WTC11 (cell line): Measurements from ENCODE around the gene SNRNP70. TPM values are rescaled to one million over a fixed set of nuclear protein-coding genes. Genes with fewer than 3 reads are reported as not detected.

Experiments used
- ATAC-seq: fragments of 200-7000 bp; cut with Tn5 transposase; 2 replicates; pipeline ENCODE4 v1.10.0; 2021; ENCODE audit warnings: mild to moderate bottlenecking, moderate library complexity
- CTCF ChIA-PET: fragments of 300-600 bp; sonication (Branson Sonifier 250); formaldehyde crosslinking; loops from one replicate; lab custom pipeline; 2021; ENCODE audit warnings: antibody characterized with exemption; lab: Charles Lee
- POLR2A ChIA-PET: fragments of 350-600 bp; sonication (Branson Sonifier 250); formaldehyde crosslinking; loops from one replicate; lab custom pipeline; 2021; ENCODE audit warnings: antibody characterized with exemption; lab: Charles Lee
- DNase-seq: peaks from one replicate; pipeline ENCODE4 v3.0.0; 2021; ENCODE audit warnings: low spot score
- H3K27ac Mint-ChIP-seq: 2 replicates; pipeline ENCODE4 v1.8.0; 2021; ENCODE audit warnings: mixed read lengths
- H3K27me3 Mint-ChIP-seq: 2 replicates; pipeline ENCODE4 v1.8.0; 2021; ENCODE audit warnings: low read depth, mild to moderate bottlenecking, moderate library complexity, mixed read lengths
- H3K36me3 Mint-ChIP-seq: 2 replicates; pipeline ENCODE4 v1.8.0; 2021; ENCODE audit warnings: mixed read lengths
- H3K4me1 Mint-ChIP-seq: 2 replicates; pipeline ENCODE4 v1.8.0; 2022; ENCODE audit warnings: mixed read lengths
- H3K4me3 Mint-ChIP-seq: 2 replicates; pipeline ENCODE4 v1.8.0; 2021; ENCODE audit warnings: mild to moderate bottlenecking, moderate library complexity, mixed read lengths
- H3K9me3 Mint-ChIP-seq: 2 replicates; pipeline ENCODE4 v1.8.0; 2021; ENCODE audit warnings: mixed read lengths
- AR ChIP-seq: fragments of 250-450 bp; sonication (Bioruptor Pico); IDR thresholded peaks from 2 replicates; pipeline ENCODE4 v1.9.0; 2021; ENCODE audit warnings: mild to moderate bottlenecking
- EMX1 ChIP-seq: fragments of 250-450 bp; sonication (Bioruptor Pico); IDR thresholded peaks from 2 replicates; pipeline ENCODE4 v1.8.0; 2021; ENCODE audit warnings: mild to moderate bottlenecking
- GRHL2 ChIP-seq: fragments of 250-450 bp; sonication (Bioruptor Pico); IDR thresholded peaks from 2 replicates; pipeline ENCODE4 v1.8.0; 2022; ENCODE audit warnings: mild to moderate bottlenecking, moderate library complexity; ENCODE audit not compliant: insufficient replicate concordance, severe bottlenecking
- MAX ChIP-seq: sonication (generic); formaldehyde crosslinking; IDR thresholded peaks from 2 replicates; pipeline ENCODE4 v1.8.0; 2022; ENCODE audit warnings: mild to moderate bottlenecking, missing genetic modification reagents
- MYBL2 ChIP-seq: sonication (generic); formaldehyde crosslinking; IDR thresholded peaks from 2 replicates; pipeline ENCODE4 v1.8.1; 2023; ENCODE audit warnings: mild to moderate bottlenecking, moderate library complexity, missing genetic modification reagents
- NR1H2 ChIP-seq: sonication (generic); formaldehyde crosslinking; IDR thresholded peaks from 2 replicates; pipeline ENCODE4 v1.9.0; 2021; ENCODE audit warnings: mild to moderate bottlenecking, moderate library complexity, missing genetic modification reagents
- OVOL2 ChIP-seq: fragments of 250-450 bp; sonication (Bioruptor Pico); IDR thresholded peaks from 2 replicates; pipeline ENCODE4 v1.9.0; 2021; ENCODE audit warnings: mild to moderate bottlenecking, borderline replicate concordance
- PRRX2 ChIP-seq: fragments of 250-450 bp; sonication (Bioruptor Pico); IDR thresholded peaks from 2 replicates; pipeline ENCODE4 v1.8.0; 2021; ENCODE audit warnings: mild to moderate bottlenecking
- SMAD3 ChIP-seq: sonication (generic); formaldehyde crosslinking; IDR thresholded peaks from 2 replicates; pipeline ENCODE4 v1.8.0; 2022; ENCODE audit warnings: missing genetic modification reagents, mild to moderate bottlenecking, borderline replicate concordance
- SOX15 ChIP-seq: fragments of 250-450 bp; sonication (Bioruptor Pico); IDR thresholded peaks from 2 replicates; pipeline ENCODE4 v1.9.0; 2021; ENCODE audit warnings: mild to moderate bottlenecking
- SP1 ChIP-seq: sonication (generic); formaldehyde crosslinking; conservative IDR thresholded peaks from 2 replicates; pipeline ENCODE4 v1.8.1; 2022; ENCODE audit warnings: missing genetic modification reagents
- TP53 ChIP-seq: sonication (generic); formaldehyde crosslinking; IDR thresholded peaks from 2 replicates; pipeline ENCODE4 v1.8.1; 2023; ENCODE audit warnings: mild to moderate bottlenecking, missing genetic modification reagents
- ZNF138 ChIP-seq: sonication (generic); formaldehyde crosslinking; conservative IDR thresholded peaks from 2 replicates; pipeline ENCODE4 v1.8.1; 2022; ENCODE audit warnings: mild to moderate bottlenecking, moderate library complexity, missing genetic modification reagents
- ZNF423 ChIP-seq: fragments of 250-450 bp; sonication (Bioruptor Pico); IDR thresholded peaks from 2 replicates; pipeline ENCODE4 v2.1.2; 2022; ENCODE audit warnings: mild to moderate bottlenecking, moderate library complexity
- ZNF532 ChIP-seq: fragments of 250-450 bp; sonication (Bioruptor Pico); IDR thresholded peaks from 2 replicates; pipeline ENCODE4 v1.9.0; 2021; ENCODE audit warnings: mild to moderate bottlenecking, borderline replicate concordance
- ZSCAN18 ChIP-seq: fragments of 250-450 bp; sonication (Bioruptor Pico); IDR thresholded peaks from 2 replicates; pipeline ENCODE4 v2.1.2; 2022; ENCODE audit warnings: mild to moderate bottlenecking, moderate library complexity
- total RNA-seq: library from RNA; stranded (reverse); gene quantifications from 3 replicates; pipeline ENCODE4 v1.2.3, GENCODE V29; 2021
- TF ChIP-seq, protein P1 (sequence below): fragments of 250-450 bp; sonication (Bioruptor Pico); IDR thresholded peaks from 2 replicates; pipeline ENCODE4 v1.9.0; 2021; ENCODE audit warnings: moderate library complexity, mild to moderate bottlenecking, inconsistent platforms, borderline replicate concordance
- TF ChIP-seq, protein P2 (sequence below): fragments of 250-450 bp; sonication (Bioruptor Pico); IDR thresholded peaks from 2 replicates; pipeline ENCODE4 v1.9.0; 2021; ENCODE audit warnings: mild to moderate bottlenecking
- TF ChIP-seq, protein P3 (sequence below): fragments of 250-450 bp; sonication (Bioruptor Pico); conservative IDR thresholded peaks from 2 replicates; pipeline ENCODE4 v1.9.0; 2021; ENCODE audit warnings: mild to moderate bottlenecking
- TF ChIP-seq, protein P4 (sequence below): sonication (generic); formaldehyde crosslinking; IDR thresholded peaks from 2 replicates; pipeline ENCODE4 v1.8.1; 2022; ENCODE audit warnings: mild to moderate bottlenecking, missing genetic modification reagents, moderate library complexity, borderline replicate concordance

Gene SNRNP70
- total RNA-seq, 1 experiment from 2014 or later: 266 TPM

GRCh38 chr19:49133621-49134454 is 48.6 kb downstream of the SNRNP70 start (continued):
- TF ChIP-seq ZNF532 (CRISPR knock-in tag): no peak
- TF ChIP-seq SMAD3 (CRISPR knock-in tag): no peak

GRCh38 chr19:49135686-49136085 is 50.4 kb downstream of the SNRNP70 start:
- Mint-ChIP-seq H3K9me3 (no peaks in the 10 kb centered on the region), H3K27me3 (peaks cover 46% of the 10 kb centered on the region), H3K36me3 (peaks cover 30% of the 10 kb centered on the region), H3K4me3 (no peak overlapping the region), H3K27ac (no peak overlapping the region), H3K4me1 (peaks cover 27% of the 10 kb centered on the region)
- TF ChIP-seq, protein P1, sequence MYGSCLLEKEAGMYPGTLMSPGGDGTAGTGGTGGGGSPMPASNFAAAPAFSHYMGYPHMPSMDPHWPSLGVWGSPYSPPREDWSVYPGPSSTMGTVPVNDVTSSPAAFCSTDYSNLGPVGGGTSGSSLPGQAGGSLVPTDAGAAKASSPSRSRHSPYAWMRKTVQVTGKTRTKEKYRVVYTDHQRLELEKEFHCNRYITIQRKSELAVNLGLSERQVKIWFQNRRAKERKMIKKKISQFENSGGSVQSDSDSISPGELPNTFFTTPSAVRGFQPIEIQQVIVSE (CRISPR knock-in tag): no peak
- TF ChIP-seq, protein P2, sequence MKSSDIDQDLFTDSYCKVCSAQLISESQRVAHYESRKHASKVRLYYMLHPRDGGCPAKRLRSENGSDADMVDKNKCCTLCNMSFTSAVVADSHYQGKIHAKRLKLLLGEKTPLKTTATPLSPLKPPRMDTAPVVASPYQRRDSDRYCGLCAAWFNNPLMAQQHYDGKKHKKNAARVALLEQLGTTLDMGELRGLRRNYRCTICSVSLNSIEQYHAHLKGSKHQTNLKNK (CRISPR knock-in tag): no peak
- TF ChIP-seq, protein P3, sequence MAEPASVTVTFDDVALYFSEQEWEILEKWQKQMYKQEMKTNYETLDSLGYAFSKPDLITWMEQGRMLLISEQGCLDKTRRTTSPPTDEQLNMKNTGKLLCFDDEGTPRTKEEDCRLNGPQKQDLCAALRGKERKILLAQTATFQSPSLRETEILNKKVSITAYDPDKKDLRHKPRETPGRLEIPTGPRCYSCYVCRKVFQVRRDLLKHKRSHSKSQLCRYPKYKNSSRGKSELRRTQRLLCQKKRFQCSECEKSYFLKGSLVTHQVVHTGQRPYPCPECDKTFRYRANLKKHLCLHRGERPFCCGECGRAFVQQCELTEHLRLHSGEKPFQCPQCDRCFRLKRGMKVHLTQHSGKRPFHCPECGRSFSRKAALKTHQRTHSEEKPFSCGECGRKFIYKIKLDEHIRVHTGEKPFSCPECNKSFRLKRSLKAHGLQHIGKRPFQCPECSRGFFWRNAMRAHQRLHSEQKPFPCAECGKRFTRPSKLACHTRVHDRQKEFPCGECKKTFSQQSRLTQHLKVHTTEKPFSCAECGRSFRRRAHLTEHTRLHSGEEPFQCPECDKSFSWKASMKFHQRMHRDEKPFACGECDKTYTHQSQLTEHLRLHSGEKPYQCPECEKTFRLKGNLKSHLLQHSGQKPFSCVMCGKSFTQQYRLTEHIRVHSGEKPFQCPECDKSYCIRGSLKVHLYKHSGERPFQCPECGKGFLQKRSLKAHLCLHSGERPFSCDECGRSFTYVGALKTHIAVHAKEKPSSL: no peak
- TF ChIP-seq SP1 (CRISPR knock-in tag): no peak
- TF ChIP-seq ZNF423 (CRISPR knock-in tag): no peak
- no peak for TF ChIP-seq SOX15
- TF ChIP-seq MYBL2 (CRISPR knock-in tag): no peak
- no peak for TF ChIP-seq EMX1
- no peak for TF ChIP-seq OVOL2 (CRISPR knock-in tag)
- no peak for TF ChIP-seq ZSCAN18
- TF ChIP-seq ZNF138 (CRISPR knock-in tag): no peak
- TF ChIP-seq MAX (CRISPR knock-in tag): no peak
- no peak for TF ChIP-seq TP53 (CRISPR knock-in tag)
- TF ChIP-seq PRRX2 (CRISPR knock-in tag): no peak
- TF ChIP-seq SMAD3 (CRISPR knock-in tag): no peak
- TF ChIP-seq GRHL2 (CRISPR knock-in tag): no peak
- TF ChIP-seq, protein P4, sequence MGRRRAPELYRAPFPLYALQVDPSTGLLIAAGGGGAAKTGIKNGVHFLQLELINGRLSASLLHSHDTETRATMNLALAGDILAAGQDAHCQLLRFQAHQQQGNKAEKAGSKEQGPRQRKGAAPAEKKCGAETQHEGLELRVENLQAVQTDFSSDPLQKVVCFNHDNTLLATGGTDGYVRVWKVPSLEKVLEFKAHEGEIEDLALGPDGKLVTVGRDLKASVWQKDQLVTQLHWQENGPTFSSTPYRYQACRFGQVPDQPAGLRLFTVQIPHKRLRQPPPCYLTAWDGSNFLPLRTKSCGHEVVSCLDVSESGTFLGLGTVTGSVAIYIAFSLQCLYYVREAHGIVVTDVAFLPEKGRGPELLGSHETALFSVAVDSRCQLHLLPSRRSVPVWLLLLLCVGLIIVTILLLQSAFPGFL (CRISPR knock-in tag): no peak
- no peak for TF ChIP-seq AR (CRISPR knock-in tag)
- TF ChIP-seq NR1H2 (CRISPR knock-in tag): no peak
- ChIA-PET POLR2A (interaction anchor here (0.5 to 1.3 kb wide), 2 partner anchors 14 to 204 kb away, joined by 3 to 8 read pairs; no protein-coding TSS in a partner anchor), CTCF (interaction anchor here (0.6 to 9.7 kb wide), 10 partner anchors 8 to 298 kb away, joined by 3 to 118 read pairs (median 3); partner anchors contain the start of gene LIN7B)
- ATAC-seq (no peak), DNase-seq (no peak)
